ENCODE data around the gene CDSN. TPM values are rescaled to one million over a fixed set of nuclear protein-coding genes. Genes with fewer than 3 reads are reported as not detected.

Gene CDSN
- total RNA-seq, 1 experiment from 2014 or later: 0.16 TPM

DNA sequence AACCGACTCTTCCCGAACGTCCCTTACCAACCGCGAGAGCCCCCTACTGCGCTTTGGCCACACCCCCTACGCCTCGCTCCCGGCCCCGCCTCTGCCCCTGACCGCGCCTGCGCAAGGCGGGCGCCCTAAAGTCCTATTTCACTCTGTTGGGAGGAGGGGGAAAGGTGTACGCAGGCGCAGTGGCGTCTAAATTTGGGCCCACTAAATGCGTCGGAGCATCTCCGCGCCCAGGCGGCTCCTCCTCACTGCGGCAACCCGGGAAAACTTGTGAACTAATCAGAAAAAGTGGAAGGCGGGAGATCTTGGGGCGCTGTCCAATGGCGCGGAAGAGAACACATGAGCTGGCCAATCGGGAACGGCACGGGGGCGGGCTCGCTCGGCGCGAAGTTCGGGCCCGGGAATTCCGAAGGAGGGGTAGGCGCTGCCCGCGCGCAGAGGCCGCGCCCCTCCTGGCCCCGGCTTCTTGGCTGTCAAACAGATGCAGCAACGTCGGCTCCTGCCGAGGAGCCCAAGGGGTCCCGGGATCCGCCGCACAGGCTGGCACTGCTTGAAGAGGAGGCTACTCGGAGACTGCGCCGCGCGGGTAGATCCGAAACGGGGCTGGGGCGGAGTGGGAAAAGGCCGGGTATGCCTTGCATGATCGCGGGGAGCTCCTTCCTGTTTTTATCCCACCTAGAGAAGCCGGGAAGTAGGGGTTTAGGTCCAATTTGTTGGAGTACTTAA is 38.1 kb upstream of the CDSN start, which contains the start of gene TCF19:
Gene TCF19 (plus strand): TSS at position 450 of the 723 bp plus-strand sequence. CDS start 881 bp downstream, outside the sequence.
- H3K9me3 Mint-ChIP-seq (ENCODE audit: unreplicated experiment): no peaks in the 10 kb centered on the region
- peaks cover 22% of the 10 kb centered on the region for H3K4me1 Mint-ChIP-seq (ENCODE audit: insufficient read depth, unreplicated experiment)
- ChIA-PET CTCF (interaction anchor here (0.6 to 1.0 kb wide), 3 partner anchors 29 to 645 kb away, joined by 3 to 4 read pairs (median 4); no protein-coding TSS in a partner anchor), POLR2A (interaction anchor here (0.6 to 2.0 kb wide), 16 partner anchors 10 to 246 kb away, joined by 3 to 6 read pairs (median 3); no protein-coding TSS in a partner anchor)
- H3K4me3 Mint-ChIP-seq (ENCODE audit: unreplicated experiment): peak within 1 kb of the TSS; percentile 88
- H3K27ac Mint-ChIP-seq (ENCODE audit: low read depth, unreplicated experiment): peak within 1 kb of the TSS; percentile 92
- intact Hi-C loops (cut with micrococcal nuclease): no loop called here
- no peaks in the 10 kb centered on the region for H3K27me3 Mint-ChIP-seq (ENCODE audit: insufficient read depth, unreplicated experiment)
- peaks cover 25% of the 10 kb centered on the region for H3K36me3 Mint-ChIP-seq (ENCODE audit: insufficient read depth, unreplicated experiment)
- BruUV-seq (replicated peaks): no TSS peak
- TF ChIP-seq, protein P1, sequence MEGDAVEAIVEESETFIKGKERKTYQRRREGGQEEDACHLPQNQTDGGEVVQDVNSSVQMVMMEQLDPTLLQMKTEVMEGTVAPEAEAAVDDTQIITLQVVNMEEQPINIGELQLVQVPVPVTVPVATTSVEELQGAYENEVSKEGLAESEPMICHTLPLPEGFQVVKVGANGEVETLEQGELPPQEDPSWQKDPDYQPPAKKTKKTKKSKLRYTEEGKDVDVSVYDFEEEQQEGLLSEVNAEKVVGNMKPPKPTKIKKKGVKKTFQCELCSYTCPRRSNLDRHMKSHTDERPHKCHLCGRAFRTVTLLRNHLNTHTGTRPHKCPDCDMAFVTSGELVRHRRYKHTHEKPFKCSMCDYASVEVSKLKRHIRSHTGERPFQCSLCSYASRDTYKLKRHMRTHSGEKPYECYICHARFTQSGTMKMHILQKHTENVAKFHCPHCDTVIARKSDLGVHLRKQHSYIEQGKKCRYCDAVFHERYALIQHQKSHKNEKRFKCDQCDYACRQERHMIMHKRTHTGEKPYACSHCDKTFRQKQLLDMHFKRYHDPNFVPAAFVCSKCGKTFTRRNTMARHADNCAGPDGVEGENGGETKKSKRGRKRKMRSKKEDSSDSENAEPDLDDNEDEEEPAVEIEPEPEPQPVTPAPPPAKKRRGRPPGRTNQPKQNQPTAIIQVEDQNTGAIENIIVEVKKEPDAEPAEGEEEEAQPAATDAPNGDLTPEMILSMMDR (IDR thresholded peaks at IDR 0.05; ENCODE audit: unreplicated experiment): no peak
- DNase-seq (ENCODE audit: unreplicated experiment): peak; percentile 99

DNA sequence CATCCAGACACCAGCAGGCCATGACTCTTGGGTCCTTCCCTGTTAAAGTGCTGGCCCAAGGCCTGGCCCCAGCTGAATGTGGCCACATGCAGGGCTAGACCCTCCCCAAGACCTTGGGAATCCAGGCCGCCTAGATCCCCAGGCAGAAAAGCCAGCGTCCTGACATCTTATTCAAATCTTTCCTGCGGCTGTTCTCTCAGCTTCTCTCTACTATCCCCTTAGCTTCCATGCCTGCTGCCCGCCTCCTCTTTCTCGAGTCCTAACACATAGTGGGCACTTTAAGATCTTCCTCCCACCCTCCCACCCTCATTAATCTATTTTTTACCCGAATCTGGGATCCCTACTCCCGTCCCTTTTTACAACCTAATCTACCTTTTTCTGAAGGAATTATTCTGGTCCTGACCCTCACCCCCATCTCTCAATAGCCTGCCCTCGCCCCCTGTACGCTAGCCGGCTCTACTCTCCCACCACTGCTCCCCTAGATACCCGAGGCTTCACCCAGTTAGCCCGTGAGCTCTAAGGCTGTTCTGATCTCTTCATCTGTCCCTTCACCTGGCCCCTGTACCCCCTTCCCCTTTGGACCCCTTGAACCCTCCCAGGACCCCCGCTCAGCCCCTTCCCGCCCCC is 37.4 kb upstream of the CDSN start, which contains the start of gene CCHCR1:
Gene CCHCR1 (minus strand): TSS at position 290 of the 627 bp plus-strand sequence. CDS start 202 bp downstream, at position 88.
- no peak for DNase-seq (ENCODE audit: unreplicated experiment)
- H3K9me3 Mint-ChIP-seq (ENCODE audit: unreplicated experiment): no peaks in the 10 kb centered on the region
- TF ChIP-seq, protein P1 (IDR thresholded peaks at IDR 0.05; ENCODE audit: unreplicated experiment): no peak
- no TSS peak for BruUV-seq (replicated peaks)
- intact Hi-C loops (cut with micrococcal nuclease): no loop called here
- H3K4me3 Mint-ChIP-seq (ENCODE audit: unreplicated experiment): peak within 1 kb of the TSS; percentile 88
- POLR2A ChIA-PET: interaction anchor here (0.5 to 2.0 kb wide), 8 partner anchors 16 to 246 kb away, joined by 3 to 4 read pairs (median 4); no protein-coding TSS in a partner anchor
- CTCF ChIA-PET: interaction anchor here (0.7 to 2.5 kb wide), 2 partner anchors 19 to 39 kb away, joined by 3 to 14 read pairs; partner anchors contain the start of gene PSORS1C2
- H3K4me1 Mint-ChIP-seq (ENCODE audit: insufficient read depth, unreplicated experiment): peaks cover 22% of the 10 kb centered on the region
- H3K36me3 Mint-ChIP-seq (ENCODE audit: insufficient read depth, unreplicated experiment): peaks cover 21% of the 10 kb centered on the region
- H3K27me3 Mint-ChIP-seq (ENCODE audit: insufficient read depth, unreplicated experiment): no peaks in the 10 kb centered on the region
- H3K27ac Mint-ChIP-seq (ENCODE audit: low read depth, unreplicated experiment): peak within 1 kb of the TSS; percentile 92

DNA sequence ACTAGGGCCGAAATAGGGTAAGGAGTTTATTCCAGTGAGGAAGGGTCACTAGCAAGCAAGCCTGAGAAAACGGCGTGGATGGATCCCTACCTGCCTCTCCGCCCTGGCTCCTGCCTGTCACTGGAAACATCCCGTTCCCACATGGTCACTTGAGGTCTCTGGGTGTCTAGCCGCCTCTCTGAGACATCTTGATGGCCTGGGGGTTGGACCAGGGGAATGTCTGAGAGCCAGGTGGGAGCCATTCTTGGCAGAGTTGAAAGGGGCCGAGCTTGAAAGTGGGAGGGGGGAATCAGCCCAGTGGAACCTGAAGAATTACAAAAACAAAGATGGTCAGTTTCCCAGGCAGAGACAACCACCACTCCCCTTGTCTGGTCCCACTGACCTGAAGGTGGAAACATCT is 36.4 kb upstream of the CDSN start:
- POLR2A ChIA-PET: interaction anchor here (0.9 to 1.6 kb wide), 2 partner anchors 10 to 41 kb away, joined by 4 to 5 read pairs; no protein-coding TSS in a partner anchor
- TF ChIP-seq, protein P1 (IDR thresholded peaks at IDR 0.05; ENCODE audit: unreplicated experiment): no peak
- CTCF ChIA-PET: interaction anchor here (2.5 kb wide), 1 partner anchor 18 kb away, joined by 14 read pairs; the partner anchor contains the start of gene PSORS1C2
- no peaks in the 10 kb centered on the region for H3K9me3 Mint-ChIP-seq (ENCODE audit: unreplicated experiment)
- H3K4me3 Mint-ChIP-seq (ENCODE audit: unreplicated experiment): peak overlapping the region; percentile 35
- H3K36me3 Mint-ChIP-seq (ENCODE audit: insufficient read depth, unreplicated experiment): peaks cover 15% of the 10 kb centered on the region
- no peaks in the 10 kb centered on the region for H3K27me3 Mint-ChIP-seq (ENCODE audit: insufficient read depth, unreplicated experiment)
- no peak overlapping the region for H3K27ac Mint-ChIP-seq (ENCODE audit: low read depth, unreplicated experiment)
- no TSS peak for BruUV-seq (replicated peaks)
- H3K4me1 Mint-ChIP-seq (ENCODE audit: insufficient read depth, unreplicated experiment): peaks cover 22% of the 10 kb centered on the region
- intact Hi-C loops (cut with micrococcal nuclease): no loop called here
- DNase-seq (ENCODE audit: unreplicated experiment): no peak

DNA sequence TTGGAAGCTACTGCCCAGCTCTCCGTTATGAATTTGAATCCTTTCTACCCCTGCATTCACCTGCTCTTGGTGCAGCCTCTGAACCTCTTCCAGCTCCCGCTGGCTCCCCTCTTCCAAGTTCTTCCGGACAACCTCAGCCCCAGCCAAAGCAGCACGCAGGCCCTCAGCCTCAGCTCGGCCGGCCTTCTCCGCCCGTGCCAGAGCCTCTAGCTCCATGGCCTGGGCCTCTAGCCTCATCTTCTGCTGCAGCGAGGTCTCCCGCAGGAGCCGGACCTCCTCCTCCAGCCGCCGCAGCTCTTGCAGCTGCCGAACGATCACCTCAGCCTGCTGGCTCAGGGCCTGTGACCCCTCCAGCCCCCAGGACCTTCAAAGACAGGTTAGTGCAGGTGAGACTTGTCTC is 34.2 kb upstream of the CDSN start:
- no TSS peak for BruUV-seq (replicated peaks)
- H3K36me3 Mint-ChIP-seq (ENCODE audit: insufficient read depth, unreplicated experiment): peaks cover 15% of the 10 kb centered on the region
- POLR2A ChIA-PET: no interaction called here
- H3K27me3 Mint-ChIP-seq (ENCODE audit: insufficient read depth, unreplicated experiment): no peaks in the 10 kb centered on the region
- TF ChIP-seq, protein P1 (IDR thresholded peaks at IDR 0.05; ENCODE audit: unreplicated experiment): no peak
- H3K4me1 Mint-ChIP-seq (ENCODE audit: insufficient read depth, unreplicated experiment): peaks cover 16% of the 10 kb centered on the region
- CTCF ChIA-PET: no interaction called here
- no peaks in the 10 kb centered on the region for H3K9me3 Mint-ChIP-seq (ENCODE audit: unreplicated experiment)
- H3K4me3 Mint-ChIP-seq (ENCODE audit: unreplicated experiment): no peak overlapping the region
- no peak for DNase-seq (ENCODE audit: unreplicated experiment)
- no peak overlapping the region for H3K27ac Mint-ChIP-seq (ENCODE audit: low read depth, unreplicated experiment)
- intact Hi-C loops (cut with micrococcal nuclease): no loop called here

All from MCF 10A (cell line).